CD4-positive, alpha-beta T cell treated with Interleukin-2 at 100 ng/mL for 4 hours (primary cell): ENCODE measurements around the gene ABCC5.
"Not testable (repeated sequence)": the region's sequence is repeated elsewhere in the genome, so short reads cannot be mapped to it uniquely, and the experiment has no call there.

Experiments
- DNase-seq: peaks from one replicate; pipeline ENCODE4 v3.0.0-alpha.2; 2020; ENCODE audit warnings: low spot score

The ABCC5 gene

DNA sequence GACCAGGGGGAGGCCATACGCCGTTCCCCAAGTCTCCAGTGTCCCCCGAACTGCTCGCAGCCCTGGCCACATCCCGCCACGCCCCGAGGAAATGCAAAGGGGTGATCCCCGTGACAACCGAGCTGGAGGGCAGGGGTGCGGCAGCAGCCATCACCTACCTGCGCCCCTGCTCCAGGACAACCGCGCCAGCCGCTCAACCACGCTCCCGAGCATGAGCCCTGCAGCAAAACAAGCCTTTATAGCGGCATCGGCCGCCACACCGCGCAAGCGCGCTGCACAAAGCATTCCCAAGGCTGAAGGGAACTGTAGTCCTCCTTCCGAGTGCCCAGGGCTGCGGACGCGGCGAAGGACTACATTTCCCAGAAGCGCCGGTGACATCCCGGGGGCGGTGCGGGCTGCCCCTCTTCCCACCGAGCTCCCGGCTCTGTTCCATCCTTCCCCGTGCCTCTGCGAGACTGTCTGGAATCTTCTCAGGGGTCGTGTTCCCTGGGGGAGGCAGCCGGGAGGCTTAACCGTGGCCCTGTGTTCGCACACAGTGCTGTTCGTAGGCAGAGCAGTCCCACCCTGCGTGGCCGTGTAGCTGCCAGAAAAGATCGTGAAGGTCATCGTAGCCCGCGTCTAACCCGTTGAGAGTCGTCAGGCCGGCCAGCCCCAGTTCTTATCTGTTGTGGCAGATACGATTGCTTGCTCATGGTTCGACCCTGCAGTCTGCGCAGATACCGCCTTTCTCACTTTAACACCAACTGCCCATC is at the start of gene ABCC5:
Gene ABCC5, minus strand, starts transcription at position 213 of the 752 bp plus-strand sequence. CDS start 3,492 bp downstream, outside the sequence.
- DNase-seq, result peak; percentile 89

GRCh38 chr3:184066211-184066610 is 48.5 kb upstream of the ABCC5 start:
- DNase-seq, result no peak

GRCh38 chr3:184062637-184063036 is 45.0 kb upstream of the ABCC5 start:
- DNase-seq, result no peak

GRCh38 chr3:184059424-184059823 is 41.7 kb upstream of the ABCC5 start:
- DNase-seq, result no peak

DNA sequence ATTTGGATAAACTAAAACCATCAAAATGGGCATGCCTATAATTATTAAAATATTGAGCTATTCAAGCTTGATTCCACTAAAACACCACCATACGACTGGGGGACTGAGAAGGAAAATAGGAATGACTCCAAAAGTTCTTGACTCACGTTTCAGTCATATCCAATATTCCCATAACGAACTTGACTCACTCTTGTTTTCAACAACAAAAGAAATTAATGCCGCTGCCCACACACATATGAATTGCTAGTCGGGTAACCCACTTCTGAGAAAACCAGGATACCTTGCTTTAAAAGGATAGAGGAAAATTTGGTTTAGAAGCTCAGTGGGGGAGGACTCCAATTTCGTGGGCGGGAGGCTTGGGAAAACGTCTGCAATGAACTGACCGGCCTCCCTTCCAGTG is 40.3 kb upstream of the ABCC5 start:
- no peak for DNase-seq

- no peak for DNase-seq
Measured at GRCh38 chr3:184052767-184053166, 35.1 kb upstream of the ABCC5 start, which contains the start of gene HTR3C. TSS of gene HTR3C (plus strand) at chr3:184053047. CDS start at chr3:184053081, 34 bp downstream.

DNA sequence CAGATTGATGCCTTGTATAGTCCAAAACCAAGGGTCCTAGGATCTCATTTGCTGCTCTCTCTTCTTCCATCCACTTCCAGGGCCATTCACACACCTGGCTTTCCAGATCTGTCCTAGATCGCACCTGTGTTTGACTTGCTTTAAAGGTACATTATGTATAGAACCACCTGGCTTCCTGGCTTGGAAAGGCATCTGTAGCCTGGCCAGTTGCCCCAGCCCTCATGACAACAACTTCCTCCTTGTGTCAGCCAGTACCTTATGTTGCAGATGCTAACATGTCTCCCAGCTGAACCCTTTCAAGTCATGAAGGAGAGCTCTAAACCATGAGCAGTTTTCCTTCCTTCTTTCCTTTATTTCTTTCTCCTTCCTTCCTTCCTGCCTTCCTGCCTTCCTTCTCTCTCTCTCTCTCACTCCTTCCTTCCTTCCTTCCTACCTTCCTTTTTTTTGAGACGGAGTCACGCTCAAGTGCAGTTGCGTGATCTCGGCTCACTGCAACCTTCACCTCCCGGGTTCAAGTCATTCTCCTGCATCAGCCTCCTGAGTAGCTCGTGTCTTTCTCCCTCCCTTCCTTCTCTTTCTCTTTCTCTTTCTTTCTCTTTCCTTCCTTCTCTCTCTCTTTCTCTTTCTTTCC is 32.6 kb upstream of the ABCC5 start:
- no peak for DNase-seq

DNA sequence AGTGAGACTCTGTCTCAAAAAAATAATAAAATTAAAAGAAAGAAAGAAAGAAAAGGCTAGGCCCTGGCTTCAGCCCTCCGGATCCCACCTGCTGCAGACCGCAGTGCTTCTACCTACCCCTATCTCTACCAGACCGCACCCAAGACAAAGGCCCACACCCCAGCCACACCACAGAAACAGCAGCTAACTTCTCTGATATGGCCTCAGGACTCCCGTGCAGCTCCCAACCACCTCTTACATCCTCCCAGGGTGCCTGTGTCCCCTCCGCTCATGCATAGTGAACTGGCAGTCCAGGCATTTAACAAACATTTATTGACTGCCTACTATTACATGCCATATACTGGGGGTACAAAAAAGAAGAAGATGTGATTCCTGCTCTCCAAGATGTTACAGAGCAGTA is 28.3 kb upstream of the ABCC5 start:
- DNase-seq, result no peak

DNA sequence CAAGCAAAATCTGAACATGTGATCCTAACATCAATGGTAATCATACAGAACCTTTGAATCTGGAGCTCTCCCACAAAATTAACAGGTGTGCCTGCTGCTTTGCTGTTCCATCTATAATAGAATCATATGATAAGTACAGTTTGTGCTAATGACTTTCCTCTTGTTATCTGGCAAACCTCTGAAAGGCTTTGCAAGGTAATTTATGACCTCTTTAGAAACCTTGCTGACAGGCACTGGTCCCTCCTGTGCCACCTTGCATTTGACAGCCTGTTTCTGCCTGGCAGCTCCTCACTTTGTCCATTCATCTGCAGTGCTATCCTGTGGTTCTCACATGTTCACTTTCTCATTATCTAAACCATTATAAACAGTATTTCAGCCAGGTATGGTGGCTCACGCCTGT is 24.9 kb upstream of the ABCC5 start:
- no peak for DNase-seq

GRCh38 chr3:184040010-184040409 is 22.3 kb upstream of the ABCC5 start:
- no peak for DNase-seq

DNA sequence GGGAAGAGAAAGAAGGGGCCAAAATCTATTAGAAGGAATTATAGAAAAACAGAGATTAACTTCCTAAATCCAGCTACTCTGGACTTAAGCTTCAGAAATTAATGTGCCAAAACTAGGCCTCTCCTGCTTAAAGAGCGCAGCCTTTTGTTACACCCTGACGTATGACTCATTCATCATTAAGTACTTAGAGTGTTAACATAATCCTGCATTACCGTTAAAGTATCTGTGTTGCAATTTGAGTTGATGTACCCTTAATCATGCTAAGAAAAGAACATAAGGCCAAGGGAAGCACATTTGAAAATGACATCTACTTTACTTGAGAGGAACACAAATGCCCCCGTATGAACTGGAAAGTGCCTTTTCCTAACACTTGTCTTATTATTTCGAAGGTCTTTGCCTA is 21.7 kb upstream of the ABCC5 start:
- DNase-seq, result no peak

GRCh38 chr3:184038307-184038706 is 20.6 kb upstream of the ABCC5 start:
- DNase-seq, result not testable (repeated sequence)

DNA sequence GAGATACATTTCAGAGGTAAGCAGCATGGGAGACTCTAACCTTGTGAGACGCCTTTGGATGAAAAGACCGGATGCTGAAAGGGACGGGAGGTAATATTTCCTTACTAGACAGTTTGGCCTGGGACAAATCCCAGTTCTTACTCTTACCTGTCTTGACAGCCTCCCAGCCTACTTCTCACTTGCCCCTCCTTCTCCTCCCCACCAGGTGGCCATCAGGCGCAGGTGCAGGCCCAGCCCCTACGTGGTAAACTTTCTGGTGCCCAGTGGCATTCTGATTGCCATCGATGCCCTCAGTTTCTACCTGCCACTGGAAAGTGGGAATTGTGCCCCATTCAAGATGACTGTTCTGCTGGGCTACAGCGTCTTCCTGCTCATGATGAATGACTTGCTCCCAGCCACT is 20.1 kb upstream of the ABCC5 start:
- no peak for DNase-seq

DNA sequence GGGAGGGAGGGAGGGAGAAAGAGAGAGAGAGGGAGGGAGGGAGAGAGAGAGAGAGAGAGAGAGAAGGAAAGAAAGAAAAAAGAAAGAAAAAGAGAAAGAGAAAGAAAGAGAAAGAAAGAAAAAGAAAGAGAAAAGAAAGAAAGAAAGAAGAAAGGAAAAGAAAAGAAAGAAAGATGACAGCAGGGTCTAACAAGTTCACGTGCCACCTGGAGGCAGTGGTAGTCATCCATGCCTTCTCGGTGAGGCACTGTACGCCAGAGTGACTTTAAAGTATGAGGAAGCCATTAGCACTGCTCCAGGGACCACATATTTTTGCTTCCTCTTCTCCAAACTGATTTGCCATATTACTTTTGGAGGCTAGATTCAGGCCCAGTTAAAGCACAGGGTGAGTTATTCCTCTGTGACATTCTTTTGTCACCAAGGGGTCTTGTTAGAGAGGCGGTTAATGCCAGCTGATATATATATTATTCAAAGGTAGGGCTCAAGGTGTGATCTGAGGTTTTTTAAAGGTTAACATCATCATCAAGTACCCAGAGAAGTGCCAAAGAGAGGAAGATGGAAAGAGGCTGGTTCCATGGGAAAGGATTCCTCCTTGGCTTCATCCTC is 13.6 kb upstream of the ABCC5 start, which contains the start of gene HTR3D:
Gene HTR3D, plus strand, starts transcription at position 556 of the 606 bp plus-strand sequence. Its CDS starts 0 bp downstream, at position 556.
- DNase-seq, result no peak

- no peak for DNase-seq
Measured at GRCh38 chr3:184030536-184030935, 12.9 kb upstream of the ABCC5 start.

DNA sequence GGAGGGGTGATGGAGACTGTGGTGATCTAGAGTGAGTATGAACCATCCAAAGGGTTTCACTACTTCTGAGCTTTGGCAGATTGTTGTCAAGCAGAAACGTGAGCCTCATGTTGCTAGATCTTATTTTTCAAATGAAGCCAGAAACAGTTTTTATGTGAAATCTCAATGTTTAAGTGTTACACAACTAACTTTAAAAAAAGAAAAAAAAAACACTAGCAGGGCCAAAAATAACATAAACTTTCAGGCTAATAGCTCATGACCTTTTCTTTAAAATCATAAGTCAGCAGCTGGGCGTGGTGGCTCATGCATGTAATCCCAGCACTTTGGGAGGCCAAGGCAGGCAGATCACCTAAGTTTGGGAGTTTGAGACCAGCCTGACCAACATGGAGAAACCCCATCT is 11.8 kb upstream of the ABCC5 start:
- no peak for DNase-seq

DNA sequence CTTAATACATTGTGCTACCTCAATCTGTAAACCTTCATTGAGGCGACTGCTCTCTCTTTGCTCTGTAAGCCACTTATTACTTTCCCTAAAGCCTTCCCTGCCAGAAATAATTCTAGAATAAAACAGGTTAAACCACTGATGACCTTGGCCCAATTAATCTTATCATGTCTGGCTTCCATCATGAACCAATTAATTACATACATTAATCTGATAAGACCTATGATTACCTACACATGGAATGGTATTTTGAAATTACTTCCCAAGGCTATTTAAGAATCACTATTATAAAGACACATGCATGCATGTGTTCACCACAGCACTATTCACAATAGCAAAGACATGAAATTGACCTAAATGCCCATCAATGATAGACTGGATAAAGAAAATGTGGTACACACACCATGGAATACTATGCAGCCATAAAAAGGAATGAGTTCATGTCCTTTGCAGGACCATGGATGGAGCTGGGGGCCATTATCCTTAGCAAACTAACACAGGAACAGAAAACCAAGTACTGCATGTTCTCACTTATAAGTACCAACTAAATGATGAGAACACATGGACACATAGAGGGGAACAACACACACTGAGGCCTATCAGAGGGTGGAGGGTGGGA is 10.7 kb upstream of the ABCC5 start:
- DNase-seq, result not testable (repeated sequence)

DNA sequence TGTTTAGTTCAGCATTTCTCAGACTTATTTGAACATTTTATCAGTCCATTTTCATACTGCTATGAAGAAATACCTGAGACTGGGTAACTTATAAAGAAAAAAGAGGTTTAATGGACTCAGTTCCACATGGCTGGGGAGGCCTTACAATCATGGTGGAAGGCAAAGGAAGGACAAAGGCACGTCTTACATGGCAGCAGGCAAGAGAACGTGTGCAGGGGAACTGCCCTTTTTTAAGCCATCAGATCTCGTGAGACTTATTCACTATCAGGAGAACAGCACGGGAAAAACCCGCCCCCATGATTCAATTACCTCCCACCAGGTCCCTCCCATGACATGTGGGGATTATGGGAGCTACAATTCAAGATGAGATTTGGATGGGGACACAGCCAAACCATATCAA is 7.6 kb upstream of the ABCC5 start:
- not testable (repeated sequence) for DNase-seq

GRCh38 chr3:184022323-184022722 is 4.6 kb upstream of the ABCC5 start:
- DNase-seq, result no peak

GRCh38 chr3:184018424-184018973 is 815 bp upstream of the ABCC5 start:
- no peak for DNase-seq

- peak; percentile 39 for DNase-seq
Measured at GRCh38 chr3:184016811-184017671, 643 bp downstream of the ABCC5 start.
